HepG2 (cell line): ENCODE results near the gene HUNK. TPM values are rescaled to one million over a fixed set of nuclear protein-coding genes. Genes with fewer than 3 reads are reported as not detected.

Experiments
- ATAC-seq: fragments of 200-7000 bp; cut with Tn5 transposase; 3 replicates; pipeline ENCODE4 v1.9.1; 2020; ENCODE audit warnings: mild to moderate bottlenecking, moderate library complexity
- BruUV-seq: library from RNA; stranded (reverse); fragments of 400-500 nt; replicated peaks from 2 replicates; lab custom pipeline; 2021; lab: Mats Ljungman, UMichigan
- CTCF ChIA-PET: fragments of 300-600 bp; formaldehyde crosslinking; extraction: SDS; loops from one replicate; lab custom pipeline; 2021; ENCODE audit warnings: low total read pairs, inconsistent platforms, low intra/inter-chr PET ratio; lab: Yijun Ruan, JAX
- POLR2A ChIA-PET: fragments of 350-600 bp; sonication (Branson Sonifier 250); formaldehyde crosslinking; loops from one replicate; lab custom pipeline; 2020; ENCODE audit warnings: antibody characterized with exemption, inconsistent platforms; lab: Yijun Ruan, JAX
- DNase-seq: peaks from one replicate; pipeline ENCODE4 v3.0.0-alpha.2; 2015; ENCODE audit warnings: low spot score
- FAIRE-seq: peaks from 3 replicates; lab custom pipeline; 2011; peaks lifted over from hg19 to GRCh38; lab: Jason Lieb, UNC
- H2AFZ ChIP-seq: one replicate; pipeline ENCODE4 v1.6.1; 2011; ENCODE audit warnings: low read length, inconsistent platforms
- H3K27ac ChIP-seq: fragments of 300-600 bp; 3 replicates; pipeline ENCODE4 v1.8.0; 2011; ENCODE audit warnings: mixed run types, mild to moderate bottlenecking, mixed read lengths, low read length, inconsistent platforms; ENCODE audit not compliant: insufficient read depth; ENCODE audit errors: extremely low read length
- H3K27me3 ChIP-seq, 2 experiments: fragments of 200-600 bp in 1 of 2; 2 replicates in 1 of 2; 3 replicates in 1 of 2; pipeline versions ENCODE4 v1.6.0 to v1.8.0; 2011; ENCODE audit warnings: low read length in 2 of 2, mild to moderate bottlenecking in 2 of 2, moderate library complexity in 2 of 2, inconsistent platforms in 1 of 2; ENCODE audit not compliant: insufficient read depth in 2 of 2, control insufficient read depth in 1 of 2
- H3K36me3 ChIP-seq, 2 experiments: fragments of 200-600 bp in 1 of 2; replicated peaks in 1 of 2; 2 replicates in 1 of 2; 3 replicates in 1 of 2; pipeline versions ENCODE4 v1.5.1 to v1.8.0; 2011; ENCODE audit warnings: low read length in 2 of 2, inconsistent platforms in 1 of 2; ENCODE audit not compliant: insufficient read depth in 2 of 2, control insufficient read depth in 1 of 2
- H3K4me1 ChIP-seq: 2 replicates; pipeline ENCODE4 v1.5.1; 2012; ENCODE audit warnings: low read length, inconsistent platforms; ENCODE audit not compliant: insufficient read depth
- H3K4me2 ChIP-seq: 2 replicates; pipeline ENCODE4 v1.6.0; 2011; ENCODE audit warnings: low read depth, low read length, inconsistent platforms
- H3K4me3 ChIP-seq, 3 experiments: fragments of 200-600 bp in 1 of 3; sonication (generic), shearing (Covaris generic) in 1 of 3; replicated peaks in 1 of 3; 2 replicates each; pipeline ENCODE4 v1.5.1; 2011 to 2016; ENCODE audit warnings: low read length in 3 of 3, inconsistent platforms in 2 of 3, low read depth in 2 of 3, mild to moderate bottlenecking in 2 of 3, control low read depth in 1 of 3, mixed read lengths in 1 of 3; ENCODE audit not compliant: insufficient read depth in 1 of 3
- H3K79me2 ChIP-seq: one replicate; pipeline ENCODE4 v1.6.1; 2011; ENCODE audit warnings: low read length, inconsistent platforms; ENCODE audit not compliant: insufficient read depth
- H3K9ac ChIP-seq: 2 replicates; pipeline ENCODE4 v1.6.0; 2011; ENCODE audit warnings: mild to moderate bottlenecking, low read depth, low read length, inconsistent platforms; ENCODE audit not compliant: insufficient read depth
- H3K9me3 ChIP-seq: 2 replicates; pipeline ENCODE4 v1.5.1; 2012; ENCODE audit warnings: mild to moderate bottlenecking, low read length
- H4K20me1 ChIP-seq: 2 replicates; pipeline ENCODE4 v1.6.0; 2011; ENCODE audit warnings: inconsistent platforms, mild to moderate bottlenecking, low read length, moderate library complexity; ENCODE audit not compliant: insufficient read depth
- IRX3 ChIP-seq: sonication (generic); formaldehyde crosslinking; IDR thresholded peaks from 2 replicates; pipeline ENCODE4 v1.8.1; 2023; ENCODE audit warnings: mild to moderate bottlenecking, low read depth, missing genetic modification reagents, borderline replicate concordance
- REL ChIP-seq: sonication (generic); formaldehyde crosslinking; conservative IDR thresholded peaks from 2 replicates; pipeline ENCODE4 v1.8.0; 2022; ENCODE audit warnings: mild to moderate bottlenecking, missing genetic modification reagents, moderate library complexity
- SRSF4 ChIP-seq: fragments of 200-400 bp; formaldehyde crosslinking; IDR thresholded peaks from one replicate; pipeline ENCODE4 v1.6.1; 2018; ENCODE audit warnings: mild to moderate bottlenecking, low read depth, low read length, moderate library complexity; ENCODE audit not compliant: poor library complexity, severe bottlenecking
- ZFP1 ChIP-seq: IDR thresholded peaks from 2 replicates; pipeline ENCODE4 v1.6.1; 2016
- ZFP41 ChIP-seq: sonication (generic); formaldehyde crosslinking; IDR thresholded peaks from 2 replicates; pipeline ENCODE4 v1.4.0; 2020; ENCODE audit warnings: mild to moderate bottlenecking, missing genetic modification reagents, borderline replicate concordance
- ZHX1 ChIP-seq: sonication (generic); formaldehyde crosslinking; IDR thresholded peaks from 2 replicates; pipeline ENCODE4 v1.8.1; 2022; ENCODE audit warnings: low read depth, mild to moderate bottlenecking, missing genetic modification reagents
- ZNF326 ChIP-seq: sonication (generic); formaldehyde crosslinking; IDR thresholded peaks from 2 replicates; pipeline ENCODE4 v1.4.0; 2020; ENCODE audit warnings: missing genetic modification reagents, borderline replicate concordance
- ZNF383 ChIP-seq: sonication (generic); formaldehyde crosslinking; IDR thresholded peaks from 2 replicates; pipeline ENCODE4 v1.4.0; 2020; ENCODE audit warnings: missing genetic modification reagents, mild to moderate bottlenecking, borderline replicate concordance
- ZNF446 ChIP-seq: sonication (generic); formaldehyde crosslinking; IDR thresholded peaks from 2 replicates; pipeline ENCODE4 v1.5.0; 2020; ENCODE audit warnings: mild to moderate bottlenecking, missing genetic modification reagents
- ZNF552 ChIP-seq: sonication (generic); formaldehyde crosslinking; IDR thresholded peaks from 2 replicates; pipeline ENCODE4 v1.9.0; 2022; ENCODE audit warnings: missing genetic modification reagents, mild to moderate bottlenecking, borderline replicate concordance
- ZNF761 ChIP-seq: sonication (generic); formaldehyde crosslinking; conservative IDR thresholded peaks from 2 replicates; pipeline ENCODE4 v1.4.0; 2020; ENCODE audit warnings: mild to moderate bottlenecking, missing genetic modification reagents
- ZNF766 ChIP-seq: sonication (generic); formaldehyde crosslinking; IDR thresholded peaks from 2 replicates; pipeline ENCODE4 v1.5.0; 2020; ENCODE audit warnings: missing genetic modification reagents, borderline replicate concordance
- WGBS: methylation state at CpG from one replicate; pipeline ENCODE4 v1.1.6; 2017; ENCODE audit warnings: low lambda C conversion rate; 5-methylcytosine and 5-hydroxymethylcytosine counted together
- in situ Hi-C: cut with HindIII; loops from 2 replicates; pipeline ENCODE4 v1.10.0; 2017; ENCODE audit warnings: low pct_unique_long_range_greater_than_20kb; ENCODE audit not compliant: extremely low pct_ligation_motif_present
- intact Hi-C: fragments of 100-400 bp; cut with micrococcal nuclease; formaldehyde crosslinking; loops from one replicate; pipeline ENCODE4 v1.10.0; 2022; ENCODE audit not compliant: unreplicated experiment
- polyA plus RNA-seq, 8 experiments: library from polyadenylated mRNA; depleted of rRNA in 3 of 8; stranded (reverse) in 7 of 8; unstranded in 1 of 8; fragments of >200 nt; fragmentation: Illumina TruSeq in 4 of 8; extraction: Trizol in 4 of 8; gene quantifications; 2 replicates each; pipeline versions ENCODE4 v1.2.1 to v1.2.3, GENCODE V29; 2011 to 2016; ENCODE audit warnings: low read depth in 4 of 8, missing spikeins in 1 of 8, mixed read lengths in 1 of 8; ENCODE audit not compliant: insufficient read depth in 1 of 8
- total RNA-seq, 5 experiments: library from RNA; depleted of rRNA; stranded (reverse); fragments of >200 nt; fragmentation: Illumina TruSeq; extraction: Trizol; gene quantifications; 2 replicates each; pipeline ENCODE4 v1.2.3, GENCODE V29; 2016; ENCODE audit warnings: low read depth in 1 of 5
- TF ChIP-seq, protein P1 (sequence below): sonication (generic); formaldehyde crosslinking; IDR thresholded peaks from 2 replicates; pipeline ENCODE4 v1.8.0; 2022; ENCODE audit warnings: mild to moderate bottlenecking, missing genetic modification reagents
- TF ChIP-seq, protein P2 (sequence below): sonication (generic); formaldehyde crosslinking; IDR thresholded peaks from 2 replicates; pipeline ENCODE4 v1.8.1; 2023; ENCODE audit warnings: mild to moderate bottlenecking, missing genetic modification reagents

The HUNK gene
- total and polyA plus RNA-seq, 2 of the 13 experiments (the other 11 are each of a cell fraction or from before 2014, with no cell fraction given), result 1.8 to 1.9 TPM

- intact Hi-C loops (no loop called here), in situ Hi-C loops (no loop called here)
- DNase-seq, result no peak
- ChIA-PET CTCF (no interaction called here), POLR2A (no interaction called here)
- no peak overlapping the region for H3K4me2 ChIP-seq
- WGBS, result 95% methylated on average over 6 of the region's 6 CpGs
- H3K27ac ChIP-seq, result no peak overlapping the region
- no peaks in the 10 kb centered on the region for H3K27me3 ChIP-seq
- H3K9ac ChIP-seq, result no peak overlapping the region
- no peak for FAIRE-seq
- no peak overlapping the region for H2AFZ ChIP-seq
- H3K36me3 ChIP-seq, result peaks cover 0 to 2% of the 10 kb centered on the region in 2 experiments; a peak in 3 of 5 replicates
- no TSS peak for BruUV-seq
- peaks cover 3% of the 10 kb centered on the region for H3K79me2 ChIP-seq
- no peak for ATAC-seq
- no peaks in the 10 kb centered on the region for H4K20me1 ChIP-seq
- peaks cover 42% of the 10 kb centered on the region for H3K4me1 ChIP-seq
- H3K4me3 ChIP-seq, result no peak overlapping the region
- no peak for TF ChIP-seq ZNF552 (CRISPR knock-in tag)
- TF ChIP-seq IRX3 (CRISPR knock-in tag), result no peak
- no peak for TF ChIP-seq SRSF4
- TF ChIP-seq REL (CRISPR knock-in tag), result no peak
- no peak for TF ChIP-seq ZHX1 (CRISPR knock-in tag)
- no peaks in the 10 kb centered on the region for H3K9me3 ChIP-seq
Observed at GRCh38 chr21:31921079-31921478, 48.3 kb downstream of the HUNK start.

GRCh38 chr21:31922881-31923280 is 50.1 kb downstream of the HUNK start:
- peaks cover 3% of the 10 kb centered on the region for H3K79me2 ChIP-seq
- no peak overlapping the region for H3K4me2 ChIP-seq
- no peak overlapping the region for H2AFZ ChIP-seq
- DNase-seq (no peak), ATAC-seq (no peak), FAIRE-seq (no peak)
- intact Hi-C loops, result no loop called here
- no peaks in the 10 kb centered on the region for H3K9me3 ChIP-seq
- no peaks in the 10 kb centered on the region for H4K20me1 ChIP-seq
- POLR2A ChIA-PET, result no interaction called here
- 96% methylated on average over 10 of the region's 10 CpGs for WGBS
- no peak overlapping the region for H3K27ac ChIP-seq
- in situ Hi-C loops, result no loop called here
- peaks cover 28% of the 10 kb centered on the region for H3K4me1 ChIP-seq
- no TSS peak for BruUV-seq
- no peaks in the 10 kb centered on the region for H3K27me3 ChIP-seq
- peaks cover 0 to 2% of the 10 kb centered on the region in 2 experiments; a peak in 3 of 5 replicates for H3K36me3 ChIP-seq
- H3K9ac ChIP-seq, result no peak overlapping the region
- CTCF ChIA-PET, result no interaction called here
- no peak overlapping the region for H3K4me3 ChIP-seq
- TF ChIP-seq, protein P1, sequence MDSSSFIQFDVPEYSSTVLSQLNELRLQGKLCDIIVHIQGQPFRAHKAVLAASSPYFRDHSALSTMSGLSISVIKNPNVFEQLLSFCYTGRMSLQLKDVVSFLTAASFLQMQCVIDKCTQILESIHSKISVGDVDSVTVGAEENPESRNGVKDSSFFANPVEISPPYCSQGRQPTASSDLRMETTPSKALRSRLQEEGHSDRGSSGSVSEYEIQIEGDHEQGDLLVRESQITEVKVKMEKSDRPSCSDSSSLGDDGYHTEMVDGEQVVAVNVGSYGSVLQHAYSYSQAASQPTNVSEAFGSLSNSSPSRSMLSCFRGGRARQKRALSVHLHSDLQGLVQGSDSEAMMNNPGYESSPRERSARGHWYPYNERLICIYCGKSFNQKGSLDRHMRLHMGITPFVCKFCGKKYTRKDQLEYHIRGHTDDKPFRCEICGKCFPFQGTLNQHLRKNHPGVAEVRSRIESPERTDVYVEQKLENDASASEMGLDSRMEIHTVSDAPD (CRISPR knock-in tag), result no peak
- no peak for TF ChIP-seq ZNF761 (CRISPR knock-in tag)
- no peak for TF ChIP-seq ZNF766 (CRISPR knock-in tag)
- no peak for TF ChIP-seq ZNF326
- TF ChIP-seq, protein P2, sequence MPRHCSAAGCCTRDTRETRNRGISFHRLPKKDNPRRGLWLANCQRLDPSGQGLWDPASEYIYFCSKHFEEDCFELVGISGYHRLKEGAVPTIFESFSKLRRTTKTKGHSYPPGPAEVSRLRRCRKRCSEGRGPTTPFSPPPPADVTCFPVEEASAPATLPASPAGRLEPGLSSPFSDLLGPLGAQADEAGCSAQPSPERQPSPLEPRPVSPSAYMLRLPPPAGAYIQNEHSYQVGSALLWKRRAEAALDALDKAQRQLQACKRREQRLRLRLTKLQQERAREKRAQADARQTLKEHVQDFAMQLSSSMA (CRISPR knock-in tag), result no peak
- no peak for TF ChIP-seq ZFP41 (CRISPR knock-in tag)
- no peak for TF ChIP-seq ZNF383 (CRISPR knock-in tag)
- TF ChIP-seq ZNF446 (CRISPR knock-in tag), result no peak
- no peak for TF ChIP-seq ZFP1
